Activated T-cell treated with anti-CD3 and anti-CD28 coated beads, Interleukin-2, amount 50 U/mL, for 48 hours (primary cell): ENCODE results near the gene NTSR1.
A peak's percentile ranks its signal among the peaks of the same experiment; 100 is the strongest.

Source experiments
- DNase-seq, 2 experiments: peaks; one replicate each; pipeline ENCODE4 v3.0.0-alpha.2; 2020

The NTSR1 gene

DNA sequence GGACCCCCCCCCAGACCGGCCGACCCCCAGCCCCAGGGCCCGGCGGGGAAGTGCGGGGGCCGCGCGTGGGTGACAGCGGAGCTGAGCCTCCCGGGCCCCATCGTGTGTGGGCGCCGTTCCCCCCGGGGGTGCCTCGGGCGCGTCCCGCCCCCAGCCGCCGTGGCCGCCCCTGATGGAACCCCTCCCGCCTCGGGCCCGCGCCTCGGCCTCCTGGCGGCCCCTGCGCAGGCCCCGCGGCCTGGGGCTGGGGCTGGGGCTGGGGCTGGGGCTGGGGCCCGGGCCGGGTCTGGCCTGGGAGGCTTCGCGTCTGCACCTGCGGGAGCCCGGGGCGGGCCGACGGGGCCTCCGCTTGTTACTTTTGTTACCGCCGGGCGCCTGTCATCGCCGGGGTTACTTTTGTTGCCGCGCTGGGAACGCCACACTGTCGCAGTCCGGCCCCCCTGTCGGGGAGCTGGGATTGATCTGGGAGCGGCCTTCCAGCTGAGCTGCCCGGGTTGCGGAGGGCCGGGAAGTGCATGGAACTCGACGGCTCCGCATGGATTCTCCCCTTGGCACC is 96.6 kb downstream of the NTSR1 start:
- peak in 1 of 2 experiments; percentile 58 for DNase-seq

- DNase-seq: no peak
Measured at GRCh38 chr20:62805711-62806382, 97.2 kb downstream of the NTSR1 start.

GRCh38 chr20:62806383-62807050 is 97.9 kb downstream of the NTSR1 start:
- no peak for DNase-seq

GRCh38 chr20:62807444-62808210 is 99.0 kb downstream of the NTSR1 start:
- no peak for DNase-seq

GRCh38 chr20:62808211-62808865 is 99.7 kb downstream of the NTSR1 start:
- peak; percentile 82 to 85 for DNase-seq

DNA sequence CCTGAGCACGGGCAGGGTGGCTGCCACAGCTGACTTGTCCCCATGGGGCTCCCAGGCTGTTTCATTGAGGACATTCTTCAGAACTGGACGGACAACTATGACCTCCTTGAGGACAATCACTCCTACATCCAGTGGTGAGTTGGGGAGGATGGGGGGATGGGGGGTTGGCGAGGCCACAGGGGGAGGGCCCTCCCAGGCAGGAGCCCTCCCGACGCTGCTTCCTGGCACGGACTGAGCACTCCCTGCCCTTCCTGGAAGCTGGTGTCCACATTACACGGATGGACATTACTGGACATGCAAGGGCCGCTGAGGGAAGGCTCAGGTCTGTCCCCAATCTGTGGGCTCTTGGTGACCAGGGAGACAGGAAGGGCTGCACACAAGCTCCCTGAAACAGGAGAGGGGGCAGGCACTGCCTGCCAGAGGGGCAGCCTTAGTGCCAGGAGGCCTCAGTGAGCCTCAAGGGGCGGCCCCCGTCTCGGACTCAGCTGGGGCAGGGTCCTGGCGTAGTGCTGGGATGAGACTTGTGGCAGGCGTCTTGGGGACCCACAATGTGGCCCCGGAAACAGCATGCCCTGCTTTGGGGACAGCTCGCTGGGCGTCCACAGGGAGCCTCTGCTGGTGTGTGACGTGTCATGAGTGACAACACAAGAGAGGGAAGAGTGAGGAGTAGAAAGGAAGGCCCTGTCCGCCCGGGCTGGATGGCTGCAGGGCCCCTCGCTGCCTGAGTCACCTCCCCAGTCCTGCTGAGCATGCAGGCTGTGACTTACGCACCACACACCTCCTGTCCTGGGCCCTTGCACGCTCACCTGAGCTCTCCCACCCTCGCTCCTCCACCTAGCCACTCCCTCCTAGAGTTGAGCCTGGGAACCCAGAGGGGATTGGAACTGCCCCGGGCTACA is 101.1 kb downstream of the NTSR1 start:
- no peak for DNase-seq

DNA sequence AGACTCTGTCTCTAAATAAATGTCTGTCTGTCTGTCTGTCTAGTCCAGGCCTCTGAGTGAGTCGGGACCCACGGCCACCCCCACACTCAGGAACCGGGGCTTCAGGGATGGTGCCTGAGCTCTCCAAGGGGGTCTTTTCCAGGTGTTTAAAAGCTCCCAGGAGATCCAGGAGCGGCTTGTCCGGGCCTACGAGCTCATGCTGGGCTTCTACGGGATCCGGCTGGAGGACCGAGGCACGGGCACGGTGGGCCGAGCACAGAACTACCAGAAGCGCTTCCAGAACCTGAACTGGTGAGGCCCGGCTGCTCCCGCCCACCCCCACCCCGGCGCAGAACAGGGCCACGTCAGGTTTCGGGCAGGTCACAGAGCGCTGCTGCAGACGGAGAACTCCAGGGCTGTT is 102.7 kb downstream of the NTSR1 start:
- DNase-seq: no peak

DNA sequence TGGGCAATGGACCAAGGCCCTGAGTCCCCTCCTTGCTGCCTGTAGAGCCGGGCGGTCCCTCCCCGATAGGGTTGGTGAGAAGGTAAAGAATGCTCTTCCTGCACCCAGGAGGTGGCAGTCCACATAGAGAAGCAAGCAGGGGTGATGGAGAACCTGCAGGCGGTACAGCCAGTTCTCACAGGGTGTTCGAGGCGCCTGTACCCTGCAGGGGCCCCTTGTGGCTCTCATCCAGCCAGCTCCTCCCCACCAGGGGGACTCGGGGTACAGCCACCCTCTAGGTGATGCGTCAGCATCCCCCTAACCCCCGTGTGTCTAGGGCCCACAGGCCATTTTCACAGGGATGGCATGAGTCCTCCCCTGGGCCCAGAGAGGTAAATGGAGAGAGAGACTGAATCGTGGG is 103.1 kb downstream of the NTSR1 start:
- no peak for DNase-seq
